Astrocyte (in vitro differentiated cells and primary cell): ENCODE results near the gene ADAM23.

Experiments
- EZH2 ChIP-seq: IDR thresholded peaks from 2 replicates; pipeline ENCODE4 v1.6.1; 2012; ENCODE audit warnings: mild to moderate bottlenecking, low read length, inconsistent platforms; ENCODE audit not compliant: insufficient read depth
- TF ChIP-seq, protein P1 (sequence below): IDR thresholded peaks from 2 replicates; pipeline ENCODE4 v1.5.1; 2011; ENCODE audit warnings: low read depth, mild to moderate bottlenecking, inconsistent platforms, low read length, moderate library complexity; ENCODE audit not compliant: insufficient read depth

- no peak for TF ChIP-seq EZH2
- TF ChIP-seq, protein P1, sequence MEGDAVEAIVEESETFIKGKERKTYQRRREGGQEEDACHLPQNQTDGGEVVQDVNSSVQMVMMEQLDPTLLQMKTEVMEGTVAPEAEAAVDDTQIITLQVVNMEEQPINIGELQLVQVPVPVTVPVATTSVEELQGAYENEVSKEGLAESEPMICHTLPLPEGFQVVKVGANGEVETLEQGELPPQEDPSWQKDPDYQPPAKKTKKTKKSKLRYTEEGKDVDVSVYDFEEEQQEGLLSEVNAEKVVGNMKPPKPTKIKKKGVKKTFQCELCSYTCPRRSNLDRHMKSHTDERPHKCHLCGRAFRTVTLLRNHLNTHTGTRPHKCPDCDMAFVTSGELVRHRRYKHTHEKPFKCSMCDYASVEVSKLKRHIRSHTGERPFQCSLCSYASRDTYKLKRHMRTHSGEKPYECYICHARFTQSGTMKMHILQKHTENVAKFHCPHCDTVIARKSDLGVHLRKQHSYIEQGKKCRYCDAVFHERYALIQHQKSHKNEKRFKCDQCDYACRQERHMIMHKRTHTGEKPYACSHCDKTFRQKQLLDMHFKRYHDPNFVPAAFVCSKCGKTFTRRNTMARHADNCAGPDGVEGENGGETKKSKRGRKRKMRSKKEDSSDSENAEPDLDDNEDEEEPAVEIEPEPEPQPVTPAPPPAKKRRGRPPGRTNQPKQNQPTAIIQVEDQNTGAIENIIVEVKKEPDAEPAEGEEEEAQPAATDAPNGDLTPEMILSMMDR: no peak
These were observed 50.7 kb downstream of the ADAM23 start for GRCh38 chr2:206494061-206494460.
